Measurements from ENCODE around the gene TGFB1. TPM values are rescaled to one million over a fixed set of nuclear protein-coding genes. Genes with fewer than 3 reads are reported as not detected.

Gene TGFB1
- polyA plus RNA-seq, 1 donor from 2014 or later, result not detected

DNA sequence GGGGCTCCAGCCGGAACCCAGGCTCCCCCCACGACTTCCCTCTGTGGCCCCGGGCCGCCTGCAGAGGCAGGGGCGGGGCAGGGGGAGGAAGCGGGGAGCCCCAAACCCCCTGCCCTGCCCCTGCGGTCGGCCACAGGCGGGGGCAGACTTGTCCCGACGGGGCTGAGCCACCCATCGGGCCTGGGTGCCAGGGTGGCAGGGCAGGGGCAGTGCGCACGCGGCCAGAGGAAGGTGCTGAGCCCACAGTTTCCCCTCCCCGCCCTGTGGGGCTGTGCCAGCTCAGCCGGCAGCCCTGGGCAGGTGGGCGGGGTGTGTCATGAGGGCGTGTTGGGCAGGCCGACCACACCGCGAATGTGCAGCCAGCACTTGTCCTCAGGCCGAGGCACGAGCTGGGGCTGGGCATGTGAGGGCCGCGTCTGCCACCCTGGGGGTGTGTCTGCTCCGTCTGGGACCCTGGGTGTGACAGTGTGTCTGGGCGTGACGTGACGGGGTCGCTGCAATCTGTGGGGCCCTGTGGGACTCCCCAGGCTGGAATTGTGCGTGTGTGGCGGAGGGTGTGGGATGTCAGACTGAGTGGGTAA lies 26.1 kb downstream of the TGFB1 start:
- Histone ChIP-seq H3K9me2 (ENCODE audit: insufficient read depth, low read length) (no peaks in the 10 kb centered on the region), H3K9ac (ENCODE audit: low read length) (no peak overlapping the region), H3K4me3 (ENCODE audit: low read length) (no peak overlapping the region), H3K36me3 (ENCODE audit: insufficient read depth, low read length) (no peaks in the 10 kb centered on the region), H3K79me2 (replicated peaks; ENCODE audit: insufficient read depth, low read length) (no peaks in the 10 kb centered on the region), H3K4me2 (ENCODE audit: low read length) (no peak overlapping the region), H2AFZ (ENCODE audit: low read depth, low read length) (no peak overlapping the region), H3K9me3 (ENCODE audit: low read length) (no peaks in the 10 kb centered on the region), H3F3A (ENCODE audit: insufficient read depth, low read length, poor library complexity, severe bottlenecking) (no peaks in the 10 kb centered on the region), H3K27ac (ENCODE audit: low read length) (no peak overlapping the region), H3K27me3 (ENCODE audit: insufficient read depth, low read depth, low read length) (no peaks in the 10 kb centered on the region), H4K20me1 (ENCODE audit: insufficient read depth) (no peaks in the 10 kb centered on the region)
- TF ChIP-seq, protein P1, sequence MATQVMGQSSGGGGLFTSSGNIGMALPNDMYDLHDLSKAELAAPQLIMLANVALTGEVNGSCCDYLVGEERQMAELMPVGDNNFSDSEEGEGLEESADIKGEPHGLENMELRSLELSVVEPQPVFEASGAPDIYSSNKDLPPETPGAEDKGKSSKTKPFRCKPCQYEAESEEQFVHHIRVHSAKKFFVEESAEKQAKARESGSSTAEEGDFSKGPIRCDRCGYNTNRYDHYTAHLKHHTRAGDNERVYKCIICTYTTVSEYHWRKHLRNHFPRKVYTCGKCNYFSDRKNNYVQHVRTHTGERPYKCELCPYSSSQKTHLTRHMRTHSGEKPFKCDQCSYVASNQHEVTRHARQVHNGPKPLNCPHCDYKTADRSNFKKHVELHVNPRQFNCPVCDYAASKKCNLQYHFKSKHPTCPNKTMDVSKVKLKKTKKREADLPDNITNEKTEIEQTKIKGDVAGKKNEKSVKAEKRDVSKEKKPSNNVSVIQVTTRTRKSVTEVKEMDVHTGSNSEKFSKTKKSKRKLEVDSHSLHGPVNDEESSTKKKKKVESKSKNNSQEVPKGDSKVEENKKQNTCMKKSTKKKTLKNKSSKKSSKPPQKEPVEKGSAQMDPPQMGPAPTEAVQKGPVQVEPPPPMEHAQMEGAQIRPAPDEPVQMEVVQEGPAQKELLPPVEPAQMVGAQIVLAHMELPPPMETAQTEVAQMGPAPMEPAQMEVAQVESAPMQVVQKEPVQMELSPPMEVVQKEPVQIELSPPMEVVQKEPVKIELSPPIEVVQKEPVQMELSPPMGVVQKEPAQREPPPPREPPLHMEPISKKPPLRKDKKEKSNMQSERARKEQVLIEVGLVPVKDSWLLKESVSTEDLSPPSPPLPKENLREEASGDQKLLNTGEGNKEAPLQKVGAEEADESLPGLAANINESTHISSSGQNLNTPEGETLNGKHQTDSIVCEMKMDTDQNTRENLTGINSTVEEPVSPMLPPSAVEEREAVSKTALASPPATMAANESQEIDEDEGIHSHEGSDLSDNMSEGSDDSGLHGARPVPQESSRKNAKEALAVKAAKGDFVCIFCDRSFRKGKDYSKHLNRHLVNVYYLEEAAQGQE (IDR thresholded peaks at IDR 0.05; ENCODE audit: borderline replicate concordance), result no peak
- no peak for TF ChIP-seq EP300 (conservative IDR thresholded peaks at IDR 0.05; ENCODE audit: poor library complexity, severe bottlenecking)
- no peak for TF ChIP-seq EZH2 (IDR thresholded peaks at IDR 0.05; ENCODE audit: borderline replicate concordance, insufficient read depth, low read length, poor library complexity, severe bottlenecking)
- TF ChIP-seq MXI1 (conservative IDR thresholded peaks at IDR 0.05; ENCODE audit: poor library complexity, severe bottlenecking), result no peak
- no peak for TF ChIP-seq SMC3 (conservative IDR thresholded peaks at IDR 0.05; ENCODE audit: poor library complexity)
- no peak for TF ChIP-seq TAF1 (IDR thresholded peaks at IDR 0.05; ENCODE audit: low read depth)
- no peak for TF ChIP-seq RAD21 (conservative IDR thresholded peaks at IDR 0.05)
- TF ChIP-seq, protein P2, sequence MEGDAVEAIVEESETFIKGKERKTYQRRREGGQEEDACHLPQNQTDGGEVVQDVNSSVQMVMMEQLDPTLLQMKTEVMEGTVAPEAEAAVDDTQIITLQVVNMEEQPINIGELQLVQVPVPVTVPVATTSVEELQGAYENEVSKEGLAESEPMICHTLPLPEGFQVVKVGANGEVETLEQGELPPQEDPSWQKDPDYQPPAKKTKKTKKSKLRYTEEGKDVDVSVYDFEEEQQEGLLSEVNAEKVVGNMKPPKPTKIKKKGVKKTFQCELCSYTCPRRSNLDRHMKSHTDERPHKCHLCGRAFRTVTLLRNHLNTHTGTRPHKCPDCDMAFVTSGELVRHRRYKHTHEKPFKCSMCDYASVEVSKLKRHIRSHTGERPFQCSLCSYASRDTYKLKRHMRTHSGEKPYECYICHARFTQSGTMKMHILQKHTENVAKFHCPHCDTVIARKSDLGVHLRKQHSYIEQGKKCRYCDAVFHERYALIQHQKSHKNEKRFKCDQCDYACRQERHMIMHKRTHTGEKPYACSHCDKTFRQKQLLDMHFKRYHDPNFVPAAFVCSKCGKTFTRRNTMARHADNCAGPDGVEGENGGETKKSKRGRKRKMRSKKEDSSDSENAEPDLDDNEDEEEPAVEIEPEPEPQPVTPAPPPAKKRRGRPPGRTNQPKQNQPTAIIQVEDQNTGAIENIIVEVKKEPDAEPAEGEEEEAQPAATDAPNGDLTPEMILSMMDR (IDR thresholded peaks at IDR 0.05; ENCODE audit: poor library complexity, severe bottlenecking), result no peak
- no peak for TF ChIP-seq POLR2AphosphoS5 (IDR thresholded peaks at IDR 0.05)

DNA sequence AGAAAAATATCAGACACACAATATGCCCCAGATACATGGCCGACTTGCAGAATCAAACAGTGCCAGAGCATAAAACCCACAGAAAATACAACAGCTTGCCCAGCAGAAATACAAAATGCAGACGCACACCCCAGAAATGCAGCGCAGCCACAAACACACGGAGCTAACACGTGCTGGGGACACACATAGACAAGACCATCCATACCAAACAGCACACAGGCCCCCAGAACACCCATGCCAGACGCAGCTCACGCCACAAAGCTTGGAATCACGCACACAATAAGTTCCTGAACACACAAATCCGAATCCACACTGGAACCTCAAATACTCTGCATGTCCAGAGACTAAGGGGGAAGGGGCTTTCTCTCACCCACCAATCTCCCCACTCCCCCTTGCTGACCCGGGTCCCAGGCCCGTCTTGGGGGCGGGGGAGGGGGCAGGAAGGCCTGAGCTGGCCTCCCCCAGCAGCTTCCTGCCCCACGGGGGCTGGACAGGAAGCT lies 26.6 kb downstream of the TGFB1 start:
- Histone ChIP-seq H3K27me3 (ENCODE audit: insufficient read depth, low read depth, low read length) (no peaks in the 10 kb centered on the region), H4K20me1 (ENCODE audit: insufficient read depth) (no peaks in the 10 kb centered on the region), H3K79me2 (replicated peaks; ENCODE audit: insufficient read depth, low read length) (no peaks in the 10 kb centered on the region), H3K9ac (ENCODE audit: low read length) (no peak overlapping the region), H3F3A (ENCODE audit: insufficient read depth, low read length, poor library complexity, severe bottlenecking) (no peaks in the 10 kb centered on the region), H3K27ac (ENCODE audit: low read length) (no peak overlapping the region), H3K4me3 (ENCODE audit: low read length) (no peak overlapping the region), H3K36me3 (ENCODE audit: insufficient read depth, low read length) (no peaks in the 10 kb centered on the region), H3K9me2 (ENCODE audit: insufficient read depth, low read length) (no peaks in the 10 kb centered on the region), H3K4me2 (ENCODE audit: low read length) (no peak overlapping the region), H3K9me3 (ENCODE audit: low read length) (no peaks in the 10 kb centered on the region), H2AFZ (ENCODE audit: low read depth, low read length) (no peak overlapping the region)
- no peak for TF ChIP-seq MXI1 (conservative IDR thresholded peaks at IDR 0.05; ENCODE audit: poor library complexity, severe bottlenecking)
- TF ChIP-seq EZH2 (IDR thresholded peaks at IDR 0.05; ENCODE audit: borderline replicate concordance, insufficient read depth, low read length, poor library complexity, severe bottlenecking), result no peak
- TF ChIP-seq, protein P1 (IDR thresholded peaks at IDR 0.05; ENCODE audit: borderline replicate concordance), result no peak
- no peak for TF ChIP-seq SMC3 (conservative IDR thresholded peaks at IDR 0.05; ENCODE audit: poor library complexity)
- no peak for TF ChIP-seq TAF1 (IDR thresholded peaks at IDR 0.05; ENCODE audit: low read depth)
- TF ChIP-seq, protein P2 (IDR thresholded peaks at IDR 0.05; ENCODE audit: poor library complexity, severe bottlenecking), result no peak
- TF ChIP-seq POLR2AphosphoS5 (IDR thresholded peaks at IDR 0.05), result no peak
- no peak for TF ChIP-seq RAD21 (conservative IDR thresholded peaks at IDR 0.05)
- TF ChIP-seq EP300 (conservative IDR thresholded peaks at IDR 0.05; ENCODE audit: poor library complexity, severe bottlenecking), result no peak

Measured in neural cell (in vitro differentiated cells).